IPS DF 4.7 (cell line): ENCODE results near the gene RNF223.

Source experiments
- DNase-seq: peaks from one replicate; pipeline ENCODE4 v3.0.0-alpha.2; 2013; ENCODE audit warnings: low spot score; ENCODE audit errors: extremely low read depth

RNF223 gene

DNA sequence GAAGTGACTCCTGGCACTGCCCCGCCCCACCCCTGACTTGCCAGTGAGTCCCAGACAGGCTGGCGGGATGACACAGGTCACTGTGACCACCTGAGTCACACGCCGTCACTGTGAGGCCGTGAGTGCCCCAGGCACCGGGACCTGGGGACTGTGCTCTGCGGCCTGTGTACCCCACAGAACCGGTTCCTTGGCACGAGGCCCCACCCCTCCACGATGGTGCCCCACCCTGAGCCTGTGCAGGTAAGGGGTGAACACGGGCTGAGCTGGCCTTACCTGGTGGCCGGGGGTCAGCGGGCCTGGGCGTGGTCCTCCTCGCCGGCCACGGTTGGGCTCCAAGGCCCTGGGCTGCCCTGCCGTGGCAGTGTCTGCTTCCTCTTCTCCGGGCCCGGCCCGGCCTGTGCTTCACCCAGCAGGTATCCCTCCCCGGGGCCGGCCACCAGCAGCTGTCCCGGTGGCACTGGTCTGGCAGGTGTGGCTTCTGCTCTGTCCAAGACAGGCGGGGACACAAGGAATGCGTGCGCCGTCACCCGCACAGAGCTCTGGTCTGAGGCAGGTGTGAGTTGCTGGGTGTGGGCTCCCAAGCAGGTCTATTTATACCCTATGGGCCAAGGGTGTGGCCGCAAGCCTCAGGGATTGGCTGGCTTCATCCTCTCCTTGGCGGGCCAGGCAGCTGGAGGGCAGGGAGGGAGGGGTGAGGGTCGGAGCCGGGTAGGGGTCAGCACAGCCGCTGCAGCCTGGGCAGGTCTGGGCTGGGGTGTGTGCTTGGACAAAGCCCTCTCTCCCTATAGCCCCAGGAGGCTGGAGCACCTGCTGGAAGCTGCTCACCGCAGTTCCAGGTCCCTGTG is at the start of gene RNF223:
RNF223 (minus strand) TSS at position 564 of the 845 bp plus-strand sequence. CDS start 1,740 bp downstream, outside the sequence.
- no peak for DNase-seq

DNA sequence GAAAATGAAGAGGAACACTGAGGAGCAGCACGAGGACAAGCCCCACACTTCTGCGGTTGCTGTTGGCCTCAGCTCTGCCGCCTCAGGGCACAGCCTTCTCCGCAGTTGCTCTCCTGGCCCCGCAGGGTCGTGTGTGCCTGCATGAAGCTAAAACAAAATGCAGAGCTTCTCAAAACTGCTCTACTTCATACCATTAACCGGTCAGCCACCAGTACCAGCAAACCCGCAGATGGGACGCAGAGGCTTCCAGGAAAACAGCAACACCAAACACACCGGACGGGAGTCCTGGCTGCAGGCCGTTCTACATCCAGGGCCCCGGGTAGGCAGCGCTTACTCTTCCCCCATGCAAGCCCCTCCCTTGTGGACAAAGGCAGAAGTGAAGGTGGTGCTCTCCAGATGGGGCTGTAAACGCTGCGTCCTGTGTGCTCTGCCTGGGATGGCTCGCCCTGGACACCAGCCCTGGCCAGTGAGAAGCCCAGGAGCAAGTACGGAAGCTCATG is 48.9 kb upstream of the RNF223 start:
- DNase-seq, result no peak

DNA sequence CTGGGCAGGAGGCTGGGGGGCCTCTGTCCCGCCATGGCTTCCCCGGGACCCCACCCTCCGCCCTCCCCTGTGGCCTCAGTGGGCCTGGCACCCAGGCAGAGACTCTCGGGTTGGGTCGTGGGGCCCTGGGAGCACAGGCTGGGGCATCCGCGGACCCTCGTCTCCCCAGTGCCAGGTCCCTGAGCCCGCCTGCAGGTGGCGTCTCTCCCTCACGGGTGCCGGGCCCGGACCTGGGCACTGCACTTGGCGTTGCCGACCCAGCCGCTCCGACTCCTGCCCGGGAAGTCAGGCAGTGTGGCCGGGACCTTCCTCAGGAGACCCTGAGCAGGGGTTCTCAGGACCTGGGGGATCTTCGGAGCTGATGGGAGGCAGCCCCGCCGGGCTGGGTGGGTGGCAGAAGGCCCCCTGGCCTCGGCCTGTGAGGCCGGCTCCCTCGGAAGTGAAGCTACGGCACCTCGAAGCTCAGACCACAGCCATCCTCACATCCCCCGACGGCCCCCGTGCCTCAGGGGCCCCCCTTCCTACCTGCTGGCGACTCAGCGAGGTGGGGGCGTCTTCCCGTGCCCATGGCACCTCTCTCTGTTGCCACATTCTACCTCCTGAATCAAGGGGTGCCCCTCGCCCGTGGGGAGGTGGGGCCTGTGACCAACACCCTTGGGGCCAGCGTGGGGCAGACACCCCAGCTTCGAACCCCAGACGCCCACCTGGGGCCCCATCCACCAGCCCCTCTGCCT is 48.1 kb upstream of the RNF223 start:
- DNase-seq, result no peak

DNA sequence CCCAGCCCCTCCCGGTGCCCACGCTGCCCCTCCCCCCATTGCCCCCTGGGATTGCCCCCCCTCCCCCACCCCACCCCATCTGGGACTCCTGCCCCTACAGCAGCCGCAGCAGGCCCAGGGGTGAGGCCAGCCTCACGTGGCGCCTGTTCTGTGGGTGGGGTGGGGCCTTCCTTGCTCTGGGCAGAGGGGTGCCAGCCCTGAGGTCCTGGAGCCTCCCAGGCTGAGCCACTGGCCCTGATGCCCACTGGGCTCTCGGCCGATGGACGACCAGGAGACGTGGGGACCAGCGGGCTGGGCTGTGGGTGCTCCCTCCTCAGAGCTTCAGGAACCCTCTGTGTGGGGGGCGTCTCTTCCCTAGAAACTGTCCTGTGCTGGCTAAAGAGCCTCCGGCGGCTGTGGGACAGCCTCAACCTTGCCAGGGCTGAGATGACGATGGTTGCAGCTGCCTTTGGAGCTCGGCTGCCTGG is 47.5 kb upstream of the RNF223 start:
- no peak for DNase-seq

DNA sequence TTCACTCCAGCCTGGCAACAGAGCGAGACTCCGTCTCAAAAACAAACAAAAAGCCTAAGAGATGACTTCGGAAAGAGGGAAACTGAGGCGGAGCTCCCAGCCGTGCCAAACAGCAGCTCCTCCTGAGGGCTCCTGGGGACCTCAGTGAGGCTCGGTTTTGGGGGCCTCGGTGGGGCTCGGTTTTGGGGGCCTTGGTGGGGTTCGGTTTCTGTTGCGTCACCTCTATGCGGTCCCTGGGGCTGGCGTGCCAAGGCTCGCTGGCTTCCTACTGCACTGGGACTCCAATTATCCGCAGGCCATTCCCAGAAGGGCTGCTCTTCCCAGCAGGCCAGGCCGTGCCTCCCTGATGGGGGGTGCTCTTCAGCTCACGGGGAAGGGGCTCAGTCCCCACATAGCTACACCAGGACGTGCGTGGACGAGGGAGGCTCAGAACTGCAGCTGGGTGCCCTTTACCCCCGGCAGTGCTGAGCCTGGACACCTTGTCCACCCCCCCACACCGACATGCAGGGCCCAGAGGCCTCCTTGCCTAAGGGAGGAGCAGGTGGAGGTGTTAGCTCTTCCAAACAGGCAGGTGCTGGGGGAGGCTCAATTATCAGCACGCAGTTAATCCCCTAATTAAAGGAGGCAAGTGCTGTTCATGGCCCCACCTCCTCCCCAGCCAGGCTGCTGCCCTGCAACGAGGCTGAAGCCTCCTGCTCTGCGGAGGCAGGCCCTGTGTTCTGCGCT is 46.9 kb upstream of the RNF223 start:
- DNase-seq, result no peak

DNA sequence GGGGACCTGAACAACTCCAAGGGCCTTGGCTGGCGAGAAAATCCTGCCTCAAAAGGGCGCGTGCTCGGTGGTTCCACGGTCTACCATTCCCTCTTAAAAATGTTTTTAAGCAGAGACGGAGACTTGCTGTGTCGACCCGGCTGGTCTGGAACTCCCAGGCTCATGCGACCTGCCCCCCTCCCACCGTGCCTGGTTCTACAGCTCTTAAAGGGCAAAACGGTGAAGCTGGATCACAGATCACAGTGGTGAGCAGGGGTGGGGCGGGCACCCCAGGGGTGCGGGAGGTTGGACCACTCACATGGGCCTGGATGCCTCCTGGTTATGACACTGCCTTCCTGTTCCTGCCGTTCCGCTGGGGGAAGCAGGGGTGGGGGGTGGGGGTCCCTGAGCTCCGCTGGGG is 46.0 kb upstream of the RNF223 start:
- DNase-seq, result no peak

DNA sequence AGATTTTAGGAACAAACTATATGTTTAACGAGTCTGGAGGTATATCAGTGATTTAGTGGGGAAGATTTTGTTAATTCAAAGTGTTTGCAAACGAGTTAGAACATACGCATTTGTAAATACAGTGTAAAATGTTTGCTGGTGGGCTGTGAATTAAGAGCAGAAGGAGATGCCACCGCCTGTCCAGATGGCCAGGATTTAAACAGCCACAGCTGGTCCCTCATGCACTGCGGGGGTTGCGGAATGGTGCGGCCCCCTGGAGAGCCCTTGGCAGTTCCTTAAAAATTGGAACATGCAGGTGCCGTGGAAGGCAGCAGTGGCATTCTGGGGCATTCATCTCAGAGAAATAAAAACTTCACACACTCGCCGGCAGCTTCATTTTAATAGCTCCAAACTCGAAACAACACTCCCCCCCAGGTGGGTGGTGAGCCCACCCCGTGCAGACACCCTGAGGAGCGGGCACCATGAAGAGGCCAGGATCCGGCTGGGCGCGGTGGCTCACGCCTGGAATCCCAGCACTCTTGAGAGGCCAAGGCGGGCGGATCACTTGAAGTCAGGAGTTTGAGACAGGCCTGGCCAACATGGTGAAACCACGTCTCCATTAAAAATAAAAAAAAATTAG is 45.3 kb upstream of the RNF223 start:
- DNase-seq, result no peak

- DNase-seq, result no peak
Observed at GRCh38 chr1:1118876-1119220, 44.7 kb upstream of the RNF223 start.

DNA sequence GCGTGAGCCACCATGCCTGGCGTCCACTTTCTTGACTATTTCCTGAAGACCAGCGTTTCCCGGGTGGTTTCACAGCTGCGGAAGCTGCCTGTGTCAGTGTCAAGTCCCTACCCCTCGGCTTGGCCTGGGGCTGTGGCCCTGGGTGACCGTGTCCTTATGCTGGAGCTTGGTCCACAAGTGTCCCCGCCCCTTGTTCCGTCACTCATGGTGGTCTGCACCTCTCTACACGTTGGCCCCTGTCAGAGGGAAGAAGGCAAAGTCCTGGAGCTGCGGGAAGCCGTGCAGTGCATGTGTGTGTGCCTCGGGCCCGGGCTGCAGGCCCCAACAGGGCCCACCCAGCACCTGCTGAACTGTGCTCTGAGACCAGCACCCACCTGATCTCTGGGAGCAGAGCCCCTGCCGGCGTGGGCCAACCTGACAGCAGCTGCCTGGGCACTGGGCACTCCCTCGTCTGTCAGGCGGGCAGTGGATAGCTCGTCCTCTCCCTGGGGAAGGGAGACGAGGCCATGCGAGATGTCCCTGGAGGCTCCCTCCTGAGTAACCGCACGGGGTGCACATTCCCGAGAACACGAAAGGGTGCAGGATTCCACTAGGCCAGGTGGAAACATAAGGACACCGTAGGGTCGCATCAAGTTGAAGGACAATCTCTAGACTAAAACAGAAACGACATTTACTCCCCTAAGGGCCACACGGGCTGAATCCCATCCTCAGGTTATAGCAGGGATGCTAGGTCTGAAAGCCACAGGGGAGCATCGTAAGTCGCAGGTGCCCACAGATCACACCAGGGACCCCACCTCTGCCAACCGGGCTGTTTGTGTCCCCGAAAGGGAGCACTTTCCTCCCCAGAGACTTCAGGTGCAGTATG is 44.1 kb upstream of the RNF223 start:
- DNase-seq, result no peak

GRCh38 chr1:1117469-1117831 is 43.3 kb upstream of the RNF223 start:
- no peak for DNase-seq

DNA sequence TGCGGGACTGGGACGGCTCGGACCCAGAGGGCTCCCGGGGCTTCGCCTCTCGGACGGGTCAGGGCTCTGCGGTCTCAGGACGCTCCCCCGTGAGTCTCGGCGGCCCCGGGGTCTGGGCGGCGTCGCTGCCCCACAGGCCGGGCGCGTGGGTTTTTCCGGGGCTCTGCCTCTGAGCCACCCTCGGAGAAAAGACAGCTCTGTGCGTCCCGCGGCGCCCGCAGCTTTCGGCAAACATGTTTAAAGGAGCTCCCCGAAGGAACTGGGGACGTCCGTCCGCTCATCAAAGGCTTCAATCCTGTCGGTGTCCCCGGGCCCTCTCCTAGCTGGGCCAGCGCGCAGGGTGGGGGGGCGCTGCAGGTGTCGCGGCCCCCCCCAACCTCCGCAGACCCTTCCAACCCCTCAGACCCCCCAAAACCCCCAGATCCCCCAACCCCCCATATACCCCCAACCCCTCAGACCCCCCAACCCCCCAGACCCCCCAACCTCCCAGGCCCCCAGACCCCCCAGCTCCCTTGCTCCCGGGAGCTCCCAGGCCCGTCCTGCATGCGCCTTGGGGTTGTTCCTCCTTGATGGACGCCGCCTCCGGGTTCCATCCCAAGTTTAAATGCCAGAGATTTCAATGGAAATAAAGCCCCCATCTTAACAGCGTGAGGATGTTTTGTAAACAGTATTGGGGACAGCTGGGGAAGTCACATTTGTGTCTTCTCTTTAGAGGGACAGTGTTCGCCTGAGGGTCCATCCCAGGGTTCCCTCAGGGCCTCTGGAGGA is 42.8 kb upstream of the RNF223 start:
- no peak for DNase-seq

DNA sequence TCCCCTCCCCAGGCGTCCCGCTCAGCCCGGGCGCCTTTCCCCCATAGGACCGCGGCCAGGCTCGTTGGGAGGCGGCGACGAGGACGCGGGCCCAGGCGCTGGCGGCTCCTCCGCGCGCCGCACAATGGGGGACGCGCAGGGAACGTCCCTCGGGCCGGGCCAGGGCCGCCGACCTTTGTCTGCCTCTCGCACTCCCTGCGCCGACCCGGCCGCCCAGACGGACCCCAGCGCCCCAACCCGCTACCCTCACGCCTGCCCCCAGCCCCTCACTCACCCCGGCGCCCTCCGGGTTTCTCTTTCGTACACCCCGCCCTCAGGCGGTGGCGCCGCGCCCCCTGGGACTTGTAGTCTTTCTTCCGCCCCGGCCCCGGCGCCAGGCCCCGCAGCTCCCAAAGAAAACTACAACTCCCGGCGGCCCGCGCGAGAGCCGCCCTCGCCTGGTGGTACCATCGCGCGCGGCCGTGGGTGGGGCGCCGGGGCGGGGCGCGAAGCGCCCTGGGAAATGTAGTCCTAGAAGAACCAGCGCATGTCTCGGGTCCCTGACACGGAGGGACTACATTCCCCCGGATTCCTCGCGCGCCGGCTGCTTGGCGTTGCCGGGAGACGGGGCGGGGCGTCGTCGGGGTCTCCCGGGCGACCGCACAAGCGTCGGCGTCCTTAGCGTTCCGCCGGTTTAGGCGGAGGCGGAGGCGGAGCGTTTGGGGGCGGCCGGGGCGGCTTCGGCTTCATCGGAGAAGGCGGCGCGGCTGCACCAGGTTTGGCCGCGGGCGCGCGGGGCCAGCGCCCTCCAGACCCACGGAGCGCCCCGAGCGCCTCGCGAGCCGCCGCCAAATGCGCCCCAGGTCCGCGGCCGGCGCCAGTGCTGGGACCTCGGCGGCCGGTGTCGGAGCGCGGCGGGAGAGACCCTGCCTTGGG is 41.9 kb upstream of the RNF223 start, which contains the start of gene C1orf159:
C1orf159 (minus strand) TSS at position 304 of the 915 bp plus-strand sequence. CDS start 24,546 bp downstream, outside the sequence.
- peak; percentile 74 for DNase-seq

DNA sequence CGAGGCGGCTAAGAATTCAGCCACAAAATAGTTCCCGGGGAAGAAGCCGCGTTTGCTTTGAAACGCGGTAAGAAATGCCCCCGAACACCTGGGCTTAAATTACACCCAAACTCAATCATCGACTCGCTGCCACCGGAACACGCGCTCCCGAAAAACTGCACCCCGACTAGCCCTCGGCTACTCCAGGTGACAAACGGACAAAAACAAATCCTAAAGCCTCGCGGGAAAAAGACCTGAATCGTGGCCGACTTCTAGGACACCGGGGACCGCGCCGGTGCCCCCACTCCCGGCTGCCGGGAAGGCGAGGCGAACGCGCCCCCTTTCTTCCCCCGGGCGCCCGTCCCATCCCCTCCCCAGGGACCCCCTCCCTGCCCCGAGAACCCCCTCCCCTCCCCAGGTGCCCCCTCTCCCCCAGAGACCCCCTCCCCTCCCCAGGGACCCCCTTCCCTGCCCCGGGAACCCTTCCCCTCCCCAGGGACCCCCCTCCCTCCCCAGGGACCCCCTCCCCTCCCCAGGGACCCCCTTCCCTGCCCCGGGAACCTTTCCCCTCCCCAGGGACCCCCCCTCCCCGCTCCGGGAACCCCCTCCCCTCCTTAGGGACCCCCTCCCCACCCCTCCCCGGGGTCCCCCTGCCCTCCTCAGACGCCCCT is 41.2 kb upstream of the RNF223 start:
- no peak for DNase-seq

- no peak for DNase-seq
Observed at GRCh38 chr1:1114431-1114830, 40.3 kb upstream of the RNF223 start.

DNA sequence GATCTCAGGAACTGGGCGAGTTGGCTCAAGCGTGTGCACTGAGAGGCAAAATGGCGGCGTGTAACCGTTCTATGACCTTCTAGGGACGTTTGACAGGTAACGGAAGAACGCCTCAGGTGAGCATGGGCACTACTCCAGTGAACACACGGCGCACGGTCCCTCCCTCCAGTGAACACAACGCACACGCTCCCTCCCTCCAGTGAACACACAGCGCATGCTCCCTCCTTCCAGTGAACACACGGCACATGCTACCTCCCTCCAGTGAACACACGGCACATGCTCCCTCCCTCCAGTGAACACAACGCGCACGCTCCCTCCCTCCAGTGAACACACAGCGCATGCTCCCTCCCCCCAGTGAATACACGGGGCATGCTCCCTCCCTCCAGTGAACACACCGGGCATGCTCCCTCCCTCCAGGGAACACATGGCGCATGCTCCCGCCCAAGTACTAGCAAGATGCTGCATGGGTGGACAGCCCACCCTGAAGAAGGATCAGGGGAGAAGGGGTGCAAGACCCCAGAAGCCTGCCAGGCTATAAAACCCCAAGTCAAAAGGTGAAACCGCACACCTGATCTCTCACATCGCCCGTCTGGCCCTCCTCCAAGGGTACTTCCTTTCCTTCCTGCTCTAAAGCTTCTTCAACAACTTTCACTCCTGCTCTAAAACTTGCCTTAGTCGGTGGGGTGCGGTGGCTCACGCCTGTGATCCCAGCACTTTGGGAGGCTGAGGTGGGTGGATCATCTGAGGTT is 38.3 kb upstream of the RNF223 start:
- no peak for DNase-seq

GRCh38 chr1:1111516-1112236 is 37.6 kb upstream of the RNF223 start:
- DNase-seq, result no peak

- DNase-seq, result no peak
Observed at GRCh38 chr1:1110561-1110971, 36.5 kb upstream of the RNF223 start.
